ENCODE results near the gene EGLN2.
A peak's percentile ranks its signal among the peaks of the same experiment; 100 is the strongest.

The EGLN2 gene

GRCh38 chr19:40781140-40781539 lies 17.9 kb upstream of the EGLN2 start (continued):
- TF ChIP-seq PRDM6 (tag by site-specific recombination; IDR thresholded peaks at IDR 0.05), result no peak
- TF ChIP-seq ZNF366 (tag by site-specific recombination; conservative IDR thresholded peaks at IDR 0.05), result peak; percentile 56; the same call in 1 of the 2 replicates
- peak; percentile 91 for TF ChIP-seq ZNF394 (tag by site-specific recombination; IDR thresholded peaks at IDR 0.05; ENCODE audit: borderline replicate concordance)
- peak; percentile 70 for TF ChIP-seq ZBTB21 (tag by site-specific recombination; IDR thresholded peaks at IDR 0.05)
- TF ChIP-seq ZNF433 (tag by site-specific recombination; IDR thresholded peaks at IDR 0.05; ENCODE audit: low read depth), result peak; percentile 70; the same call in 1 of the 2 replicates
- peak; percentile 80 for TF ChIP-seq ZNF558 (tag by site-specific recombination; IDR thresholded peaks at IDR 0.05)
- peak; percentile 47; the same call in 1 of the 2 replicates for TF ChIP-seq TSHZ1 (tag by site-specific recombination; IDR thresholded peaks at IDR 0.05; ENCODE audit: borderline replicate concordance)
- TF ChIP-seq ZNF768 (tag by site-specific recombination; IDR thresholded peaks at IDR 0.05), result no peak
- no peak for TF ChIP-seq ZNF214 (tag by site-specific recombination; IDR thresholded peaks at IDR 0.05; ENCODE audit: borderline replicate concordance)
- TF ChIP-seq ZNF629 (tag by site-specific recombination; IDR thresholded peaks at IDR 0.05), result peak; percentile 32; the same call in 1 of the 2 replicates
- TF ChIP-seq ZNF623 (tag by site-specific recombination; IDR thresholded peaks at IDR 0.05), result peak; percentile 73
- peak; percentile 45; the same call in 1 of the 2 replicates for TF ChIP-seq RBAK (tag by site-specific recombination; IDR thresholded peaks at IDR 0.05)
- TF ChIP-seq ZNF175 (tag by site-specific recombination; IDR thresholded peaks at IDR 0.05), result no peak
- TF ChIP-seq ZNF155 (tag by site-specific recombination; IDR thresholded peaks at IDR 0.05), result no peak
- TF ChIP-seq ZNF404 (tag by site-specific recombination; IDR thresholded peaks at IDR 0.05), result 0 out of 2 replicates have a peak, but pooled peaks have one; percentile 60
- 0 out of 2 replicates have a peak, but pooled peaks have one; percentile 17 for TF ChIP-seq ZNF18 (tag by site-specific recombination; IDR thresholded peaks at IDR 0.05)
- peak; percentile 67 for TF ChIP-seq ZNF266 (tag by site-specific recombination; IDR thresholded peaks at IDR 0.05; ENCODE audit: low read depth)
- TF ChIP-seq ZNF423 (tag by site-specific recombination; IDR thresholded peaks at IDR 0.05), result no peak
- TF ChIP-seq ZNF692 (tag by site-specific recombination; IDR thresholded peaks at IDR 0.05), result no peak
- TF ChIP-seq ZXDB (tag by site-specific recombination; IDR thresholded peaks at IDR 0.05), result 0 out of 2 replicates have a peak, but pooled peaks have one; percentile 52
- peak; percentile 71 for TF ChIP-seq REST (tag by site-specific recombination; IDR thresholded peaks at IDR 0.05)
- TF ChIP-seq ZNF362 (tag by site-specific recombination; IDR thresholded peaks at IDR 0.05), result peak; percentile 76; the same call in 1 of the 2 replicates
- TF ChIP-seq ZNF791 (tag by site-specific recombination; IDR thresholded peaks at IDR 0.05), result peak; percentile 66; the same call in 1 of the 2 replicates
